GM19372 (cell line): ENCODE results near the gene MMUT.
A peak's percentile ranks its signal among the peaks of the same experiment; 100 is the strongest.
"Not testable (repeated sequence)": the region's sequence is repeated elsewhere in the genome, so short reads cannot be mapped to it uniquely, and the experiment has no call there.

ENCODE experiments used
- ATAC-seq: cut with Tn5 transposase; IDR thresholded peaks from one replicate; pipeline ENCODE4 v1.9.1; 2021; ENCODE audit warnings: mild to moderate bottlenecking, low read depth, moderate library complexity; ENCODE audit not compliant: unreplicated experiment

Gene MMUT

DNA sequence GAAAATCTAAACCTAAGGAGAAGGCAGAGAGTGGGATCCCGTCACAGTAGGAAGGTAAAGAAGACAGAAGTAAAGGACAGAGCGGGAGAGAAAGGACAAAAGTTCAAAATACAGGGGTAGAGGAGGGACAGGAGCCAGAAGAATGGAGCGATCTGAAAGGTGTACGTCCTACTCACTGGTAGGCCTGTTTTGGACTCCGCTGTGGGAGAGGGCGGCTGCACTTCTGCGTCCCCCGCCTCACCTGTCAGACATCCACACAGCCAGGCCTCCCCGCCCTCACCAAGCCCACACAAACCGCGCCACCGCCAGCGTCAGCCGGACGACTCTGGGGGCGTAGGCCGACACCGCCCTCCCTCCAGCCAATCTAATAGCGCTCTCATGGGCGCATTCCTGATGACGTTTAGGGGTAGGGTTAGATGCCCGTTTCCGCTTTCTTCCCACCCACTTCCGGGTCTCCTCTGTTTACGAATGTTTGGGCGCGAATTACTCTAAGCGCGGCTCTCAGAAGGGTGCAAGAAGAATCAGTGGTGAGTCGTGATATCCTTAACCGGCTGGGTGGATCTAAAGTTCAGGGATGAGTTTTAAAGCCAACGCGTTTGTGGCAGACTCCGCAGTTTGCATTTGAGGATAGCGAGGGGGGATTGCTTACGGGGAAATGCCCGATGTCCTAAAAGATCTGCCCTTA, at the start of gene MMUT, which contains the start of gene CENPQ:
Gene MMUT, minus strand, starts transcription at position 327 of the 685 bp plus-strand sequence. CDS start 3,787 bp downstream, outside the sequence.
Gene CENPQ, plus strand, starts transcription at position 444 of the 685 bp plus-strand sequence. CDS start 6,807 bp downstream, outside the sequence.
- ATAC-seq = peak; percentile 98

DNA sequence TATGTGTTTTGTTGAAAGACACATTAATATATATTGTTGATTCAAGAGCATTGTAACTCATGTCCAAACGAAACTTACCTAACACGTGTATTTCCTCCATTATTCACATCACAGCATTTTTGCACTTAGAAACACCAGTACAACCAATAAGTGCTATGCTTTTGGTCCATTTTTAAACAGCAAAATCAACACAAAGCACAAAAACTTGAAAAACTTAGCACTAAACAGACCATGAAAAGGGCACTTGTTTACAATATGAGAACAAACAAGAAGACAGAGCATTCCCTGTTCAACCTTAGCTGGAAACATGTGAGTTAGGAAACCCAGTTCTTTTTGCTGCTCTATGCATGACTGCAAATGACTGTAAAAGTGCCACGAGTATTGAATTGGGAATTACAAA, 46.3 kb upstream of the MMUT start:
- no peak for ATAC-seq

DNA sequence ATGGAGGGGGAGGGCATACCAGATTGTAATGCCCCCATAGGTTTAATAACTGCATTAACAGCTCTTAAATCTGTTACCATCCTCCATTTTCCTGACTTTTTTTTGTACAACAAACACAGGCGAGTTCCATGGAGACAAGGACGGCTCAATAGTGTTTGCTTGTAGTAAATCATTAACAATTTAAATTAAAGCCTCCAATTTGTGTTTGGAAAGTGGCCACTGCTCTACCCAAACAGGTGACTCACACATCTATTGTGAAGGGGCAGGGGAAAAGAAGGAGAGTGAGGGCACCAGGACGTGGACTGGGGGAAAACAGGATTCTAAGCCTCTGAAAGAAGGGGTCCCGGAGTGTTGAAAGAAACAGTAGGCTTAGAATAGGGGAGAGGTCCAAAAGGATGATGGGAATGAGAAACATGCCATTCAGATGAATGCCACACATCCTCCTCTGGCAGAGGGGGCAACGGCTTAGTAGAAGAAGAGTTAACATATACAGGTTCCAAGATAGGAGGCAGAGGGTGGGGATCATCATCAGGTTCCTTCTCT, 43.6 kb upstream of the MMUT start:
- no peak for ATAC-seq

DNA sequence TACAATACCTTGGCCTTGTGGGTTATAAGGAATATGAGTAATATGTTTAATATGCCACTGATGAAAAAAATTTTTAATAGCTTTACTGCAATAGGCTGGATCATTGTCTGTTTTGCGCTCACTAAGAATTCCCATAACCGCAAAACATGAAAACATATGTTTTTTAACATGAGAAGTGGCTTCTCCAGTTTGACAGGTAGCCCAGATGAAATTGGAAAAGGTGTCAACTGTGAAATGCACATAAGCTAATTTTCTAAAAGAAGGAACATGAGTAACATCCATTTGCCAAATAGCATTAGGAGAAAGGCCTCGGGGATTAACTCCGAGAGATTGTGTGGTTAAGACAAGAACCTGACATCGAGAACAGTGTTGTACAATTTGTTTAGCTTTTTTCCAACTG, 41.6 kb upstream of the MMUT start:
- no peak for ATAC-seq

DNA sequence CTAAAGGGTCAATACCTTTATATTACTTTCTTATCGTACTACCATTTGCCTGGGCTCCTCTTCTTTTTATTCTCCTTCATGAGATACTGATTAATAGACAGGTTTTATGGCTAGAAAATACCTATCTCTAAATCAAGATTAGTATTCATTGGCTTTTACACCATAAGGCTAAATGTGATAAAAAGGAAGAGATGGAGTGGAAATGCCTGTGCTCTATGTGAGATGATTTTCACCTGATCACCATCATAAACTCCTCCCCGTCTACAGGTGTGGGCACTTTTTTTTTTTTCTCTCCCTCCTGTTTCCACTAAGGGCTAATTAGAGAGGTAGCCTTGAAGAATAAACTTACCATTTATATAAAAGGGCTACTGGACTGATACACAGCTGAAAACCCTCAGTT, 36.6 kb upstream of the MMUT start, which contains the start of gene GLYATL3:
Gene GLYATL3, plus strand, starts transcription at position 301 of the 400 bp plus-strand sequence. CDS start 12,068 bp downstream, outside the sequence.
- no peak for ATAC-seq

DNA sequence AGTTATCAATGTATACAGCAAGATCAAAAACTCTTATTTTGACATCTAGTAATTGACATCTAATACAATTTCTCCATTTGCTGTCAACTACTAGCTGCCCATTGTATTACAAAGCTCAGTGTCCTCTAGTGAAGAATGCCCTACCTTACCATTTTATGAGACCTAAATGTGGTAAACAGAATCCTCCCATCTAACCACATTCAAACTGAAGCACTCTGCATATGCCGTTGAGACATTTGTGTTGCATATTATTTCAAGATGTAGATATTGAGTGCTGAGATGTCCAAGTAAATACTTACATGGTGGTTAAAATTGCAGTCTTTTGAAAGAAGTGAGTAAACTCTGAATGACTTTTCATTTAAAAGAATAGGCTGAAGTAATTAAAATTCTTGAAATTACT, 36.1 kb upstream of the MMUT start:
- ATAC-seq = no peak

DNA sequence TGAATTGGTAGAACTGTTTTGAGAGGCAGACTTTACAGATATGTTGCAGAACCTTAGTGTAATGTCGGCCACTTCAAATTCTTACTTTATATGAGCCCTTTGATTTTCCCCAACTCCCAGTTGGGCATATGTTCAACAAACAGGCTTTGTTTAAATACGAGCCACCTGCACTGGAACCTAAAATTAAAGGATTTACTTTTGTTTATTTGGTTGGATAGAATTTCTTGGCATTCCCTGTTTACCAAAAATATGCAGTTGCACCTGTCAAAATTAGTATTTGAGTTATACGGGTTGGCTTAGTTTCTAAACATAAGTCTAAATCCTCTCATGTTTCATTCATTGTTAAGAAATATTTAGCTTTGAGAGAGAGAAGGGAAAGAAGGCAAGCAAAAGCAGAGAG, 34.3 kb upstream of the MMUT start:
- ATAC-seq = no peak

DNA sequence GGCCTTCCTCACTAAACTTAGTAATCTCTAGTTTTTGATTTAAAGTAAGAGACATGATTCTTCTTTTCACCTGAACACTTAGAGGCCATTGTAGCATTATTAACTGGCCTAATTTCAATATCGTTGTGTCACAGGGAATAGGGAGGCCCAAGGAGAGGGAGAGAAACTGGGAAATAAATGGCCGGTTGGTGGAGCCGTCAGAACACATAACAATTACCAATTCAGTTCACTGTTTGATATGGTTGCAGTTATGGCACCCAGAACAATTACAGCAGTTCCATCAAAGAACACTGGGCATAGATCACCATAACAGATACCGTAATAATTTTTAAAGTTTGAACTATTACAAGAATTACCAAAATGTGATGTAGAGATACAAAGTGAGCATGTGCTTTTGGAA, 27.6 kb upstream of the MMUT start:
- no peak for ATAC-seq

DNA sequence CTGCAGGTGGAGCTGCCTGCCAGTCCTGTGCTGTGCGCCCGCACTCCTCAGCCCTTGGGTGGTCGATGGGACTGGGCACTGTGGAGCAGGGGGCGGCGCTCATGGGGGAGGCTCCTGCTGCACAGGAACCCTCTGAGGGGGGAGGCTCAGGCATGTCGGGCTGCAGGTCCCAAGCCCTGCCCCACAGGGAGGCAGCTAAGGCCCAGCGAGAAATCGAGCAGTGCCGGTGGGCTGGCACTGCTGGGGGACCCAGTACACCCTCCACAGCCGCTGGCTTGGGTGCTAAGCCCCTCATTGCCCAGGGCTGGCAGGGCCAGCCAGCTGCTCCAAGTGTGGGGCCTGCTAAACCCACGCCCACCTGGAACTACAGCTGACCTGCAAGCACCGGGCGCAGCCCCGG, 20.3 kb upstream of the MMUT start:
- ATAC-seq = not testable (repeated sequence)

DNA sequence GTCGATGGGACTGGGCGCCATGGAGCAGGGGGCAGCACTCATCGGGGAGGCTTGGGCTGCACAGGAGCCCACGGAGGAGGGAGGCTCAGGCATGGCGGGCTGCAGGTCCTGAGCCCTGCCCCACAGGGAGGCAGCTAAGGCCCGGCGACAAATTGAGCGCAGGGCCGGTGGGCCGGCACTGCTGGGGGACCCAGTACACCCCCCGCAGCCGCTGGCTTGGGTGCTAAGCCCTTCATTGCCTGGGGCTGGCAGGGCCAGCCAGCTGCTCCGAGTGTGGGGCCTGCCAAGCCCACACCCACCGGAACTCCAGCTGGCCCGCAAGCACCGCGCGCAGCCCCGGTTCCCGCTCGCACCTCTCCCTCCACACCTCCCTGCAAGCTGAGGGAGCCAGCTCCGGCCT, 18.8 kb upstream of the MMUT start:
- not testable (repeated sequence) for ATAC-seq

DNA sequence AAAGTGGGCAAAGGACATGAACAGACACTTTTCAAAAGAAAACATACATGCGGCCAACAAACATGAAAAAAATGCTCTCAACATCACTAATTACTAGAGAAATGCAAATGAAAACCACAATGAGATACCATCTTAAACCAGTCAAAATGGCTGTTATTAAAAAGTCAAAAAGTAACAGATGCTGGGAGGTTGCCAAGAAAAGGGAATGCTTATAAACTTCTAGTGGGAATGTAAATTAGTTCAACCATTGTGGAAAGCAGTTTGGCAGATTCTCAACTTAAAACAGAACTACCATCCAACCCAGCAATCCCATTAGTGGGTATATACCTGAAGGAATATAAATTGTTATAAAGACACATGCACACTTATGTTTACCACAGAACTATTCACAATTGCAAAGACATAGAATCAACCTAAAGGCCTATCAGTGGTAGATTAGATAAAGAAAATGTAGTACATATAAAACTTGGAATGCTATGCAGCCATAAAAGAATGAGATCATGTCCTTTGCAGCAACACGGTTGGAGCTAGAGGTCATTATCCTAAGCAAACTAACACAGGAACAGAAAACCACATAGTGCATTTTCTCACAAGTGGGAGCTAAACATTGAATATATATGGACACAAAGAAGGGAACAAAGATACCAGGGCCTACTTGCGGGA, 16.4 kb upstream of the MMUT start:
- ATAC-seq = no peak

DNA sequence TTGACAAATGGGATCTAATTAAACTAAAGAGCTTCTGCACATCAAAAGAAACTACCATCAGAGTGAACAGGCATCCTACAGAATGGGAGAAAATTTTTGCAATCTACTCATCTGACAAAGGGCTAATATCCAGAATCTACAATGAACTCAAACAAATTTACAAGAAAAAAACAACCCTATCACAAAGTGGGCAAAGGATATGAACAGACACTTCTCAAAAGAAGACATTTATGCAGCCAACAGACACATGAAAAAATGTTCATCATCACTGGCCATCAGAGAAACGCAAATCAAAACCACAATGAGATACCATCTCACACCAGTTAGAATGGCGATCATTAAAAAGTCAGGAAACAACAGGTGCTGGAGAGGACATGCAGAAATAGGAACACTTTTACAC, 13.5 kb upstream of the MMUT start:
- not testable (repeated sequence) for ATAC-seq

DNA sequence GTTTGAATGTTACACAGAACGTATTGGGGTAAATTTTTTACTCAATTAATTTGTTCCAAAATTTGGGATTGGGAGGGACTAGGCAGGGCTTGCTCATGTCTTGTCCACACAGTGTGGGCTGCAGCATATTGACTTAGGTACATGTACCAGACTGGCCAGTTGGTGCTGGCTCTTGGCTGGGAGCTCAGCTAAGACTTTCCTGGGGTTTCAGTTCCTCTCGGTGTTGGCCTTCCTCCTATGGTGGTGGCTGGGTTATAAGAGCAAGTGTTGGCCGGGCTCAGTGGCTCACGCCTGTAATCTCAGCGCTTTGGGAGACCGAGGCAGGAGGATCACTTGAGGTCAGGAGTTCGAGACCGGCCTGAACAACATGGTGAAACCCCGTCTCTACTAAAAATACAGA, 5.0 kb upstream of the MMUT start:
- no peak for ATAC-seq

DNA sequence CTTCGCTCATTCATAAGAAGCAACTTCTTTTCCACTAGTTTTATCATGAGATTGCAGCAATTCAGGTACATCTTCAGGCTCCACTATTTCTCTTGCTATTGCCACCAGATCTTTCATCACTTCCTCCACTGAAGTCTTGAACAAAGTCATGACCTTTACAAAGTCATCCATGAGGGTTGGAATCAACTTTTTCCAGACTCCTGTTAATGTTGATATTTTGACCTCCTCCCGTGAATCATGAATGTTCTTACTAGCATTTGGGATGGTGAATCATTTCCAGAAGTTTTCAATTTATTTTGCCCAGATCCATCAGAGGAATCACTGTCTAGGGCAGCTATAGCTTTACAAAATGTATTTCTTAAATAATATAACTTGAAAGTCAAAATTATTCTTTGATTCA, 1.6 kb upstream of the MMUT start:
- ATAC-seq = no peak

DNA sequence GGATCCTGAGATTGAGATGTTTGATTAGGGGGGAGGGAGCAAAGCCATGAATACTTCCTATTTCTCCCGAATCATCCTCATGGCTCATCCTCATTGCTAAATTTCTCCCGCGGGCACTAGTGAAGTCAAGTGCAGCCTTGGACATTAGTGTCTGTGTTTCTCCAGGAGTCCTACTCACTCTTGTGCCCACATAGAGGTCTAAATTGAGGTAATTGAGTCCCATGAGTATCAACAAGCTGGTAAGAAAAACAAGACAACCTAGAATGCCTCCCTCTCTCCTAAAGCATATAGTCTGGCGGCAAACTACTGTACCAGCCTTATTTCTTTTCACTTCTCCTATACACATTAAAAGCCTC, 537 bp upstream of the MMUT start:
- peak; percentile 4 for ATAC-seq

DNA sequence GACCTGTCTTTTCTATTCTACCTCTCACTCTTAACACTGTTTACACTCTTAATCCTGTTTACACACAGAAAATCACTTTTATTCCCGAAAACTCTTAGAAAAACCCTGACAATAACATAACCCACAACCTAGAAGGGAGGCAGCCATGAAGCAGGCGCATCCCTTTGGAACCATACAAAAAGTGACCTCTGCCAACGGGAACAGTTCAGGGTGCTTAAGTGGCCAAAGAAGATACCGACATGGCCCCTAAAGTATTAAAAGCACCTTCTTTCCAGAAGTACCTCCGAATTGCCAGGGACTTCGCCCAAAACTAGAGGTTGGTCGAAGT, 490 bp downstream of the MMUT start:
- peak; percentile 4 for ATAC-seq

DNA sequence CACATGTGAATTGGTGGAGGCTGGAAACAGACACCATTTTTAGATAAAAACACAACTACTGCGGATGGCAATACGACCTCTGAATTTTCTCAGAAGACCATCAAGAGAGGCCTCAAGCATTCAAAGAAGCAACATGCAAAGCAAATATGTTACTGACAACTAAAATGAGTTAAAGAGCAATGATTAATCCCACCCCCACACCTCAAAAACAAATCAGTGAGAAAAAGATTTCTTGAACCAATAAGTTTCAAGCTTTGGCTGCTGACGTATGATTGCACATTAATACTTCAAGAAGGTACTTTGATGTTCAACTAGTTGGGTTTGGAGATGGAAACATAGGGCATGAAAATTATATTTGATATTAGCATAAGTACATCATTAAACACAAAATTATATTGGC, 982 bp downstream of the MMUT start:
- no peak for ATAC-seq

DNA sequence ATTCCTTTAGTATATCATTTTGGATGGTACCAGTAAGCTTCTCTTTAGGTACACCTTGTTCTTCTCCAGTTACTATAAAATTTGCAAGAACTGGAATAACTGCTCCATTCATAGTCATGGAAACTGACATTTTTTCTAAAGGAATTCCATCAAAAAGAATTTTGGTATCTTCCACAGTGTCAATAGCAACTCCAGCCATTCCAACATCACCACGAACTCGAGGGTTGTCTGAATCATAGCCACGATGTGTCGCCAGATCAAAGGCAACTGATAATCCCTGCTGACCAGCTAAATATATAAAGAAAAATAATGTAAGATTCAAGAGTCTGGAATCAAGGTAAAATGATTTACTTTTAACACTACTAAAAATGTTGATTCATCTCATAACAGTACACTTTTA, 5.3 kb downstream of the MMUT start:
- ATAC-seq = no peak

DNA sequence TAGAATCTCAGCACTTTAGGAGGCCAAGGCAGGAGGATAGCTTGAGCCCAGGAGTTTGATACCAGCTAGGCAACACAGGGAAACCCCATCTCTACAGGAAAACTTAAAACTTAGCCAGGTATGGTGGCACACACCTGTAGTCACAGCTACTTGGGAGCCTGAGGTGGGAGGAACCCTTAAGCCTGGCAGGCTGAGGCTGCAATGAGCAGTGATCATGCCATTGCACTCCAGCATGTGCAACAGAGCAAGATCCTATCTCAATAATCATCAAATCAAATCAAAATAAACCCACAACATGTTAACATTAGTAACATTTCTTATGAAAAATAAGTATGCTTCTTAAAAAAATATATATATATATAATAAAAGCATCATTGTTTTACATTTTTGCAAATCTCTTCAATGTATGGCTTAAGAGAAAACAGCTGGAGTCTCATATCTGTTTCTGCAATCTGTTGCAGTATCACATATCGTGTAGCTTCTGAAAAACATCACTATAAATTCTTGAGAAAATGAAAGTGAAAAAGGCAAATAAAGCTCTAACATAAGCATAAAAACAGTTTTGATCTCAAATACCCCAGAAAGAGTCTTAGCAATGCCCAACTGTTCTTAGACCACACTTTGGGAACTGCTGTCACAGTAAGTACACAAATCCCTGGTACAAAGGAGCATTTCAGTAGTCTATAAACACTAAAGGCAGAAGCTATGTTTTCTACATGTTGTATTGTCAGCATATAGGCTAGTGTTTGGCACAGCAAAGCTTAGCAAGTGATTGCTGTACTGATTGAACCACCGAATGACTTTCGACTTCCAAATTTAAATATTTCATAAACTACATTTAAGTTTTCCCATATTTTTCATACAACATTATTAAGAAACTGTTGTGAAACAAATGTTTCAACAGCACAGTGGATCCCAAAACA, 8.0 kb downstream of the MMUT start:
- ATAC-seq = peak; percentile 53

DNA sequence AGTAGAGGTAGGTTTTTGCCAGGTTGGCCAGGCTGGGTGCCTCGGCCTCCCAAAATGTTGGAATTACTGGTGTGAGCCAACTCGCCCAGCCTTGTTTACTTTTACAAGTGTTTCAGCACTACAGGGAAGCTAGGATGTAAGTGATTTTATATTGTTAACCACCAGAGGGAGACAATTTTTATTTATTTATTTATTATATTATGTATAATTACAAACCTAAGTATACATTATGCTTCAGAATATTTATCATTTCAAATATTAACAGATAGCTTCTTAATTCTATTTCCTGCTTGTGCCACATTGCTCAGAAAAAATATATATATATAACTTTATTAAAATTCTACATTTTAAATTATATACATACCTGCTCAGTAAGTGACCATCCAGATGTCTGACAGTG, 9.8 kb downstream of the MMUT start:
- no peak for ATAC-seq

DNA sequence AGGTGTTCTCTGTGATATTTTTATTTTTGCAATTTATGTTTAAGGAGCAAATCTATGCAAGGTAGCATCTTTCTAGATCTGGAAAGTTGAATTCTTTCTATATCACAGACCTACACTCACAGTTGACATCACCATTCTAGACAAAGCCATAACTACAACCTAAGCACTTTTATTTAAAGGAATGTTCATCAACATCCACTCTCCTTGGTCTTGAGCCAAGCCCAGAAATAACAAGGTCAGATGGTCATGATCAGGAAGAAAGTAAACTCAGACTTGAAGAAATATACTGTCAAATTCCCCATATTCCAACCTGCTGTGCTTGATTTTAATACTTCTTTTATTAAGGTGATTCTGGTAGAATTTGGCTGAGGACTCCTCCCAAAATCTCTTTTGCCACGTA, 32.2 kb downstream of the MMUT start:
- ATAC-seq = no peak
